CD4-positive, alpha-beta T cell (primary cell): ENCODE data around the gene BHLHE23. TPM values are rescaled to one million over a fixed set of nuclear protein-coding genes. Genes with fewer than 3 reads are reported as not detected.

ENCODE experiments used
- ATAC-seq: fragments of 200-7000 bp; cut with Tn5 transposase; one replicate; pipeline ENCODE4 v1.10.0; 2022; ENCODE audit warnings: mild to moderate bottlenecking; ENCODE audit not compliant: poor library complexity
- CTCF ChIA-PET: fragments of 350-600 bp; sonication (Branson Sonifier 250); formaldehyde crosslinking; loops from one replicate; lab custom pipeline; 2021; ENCODE audit warnings: antibody characterized with exemption, inconsistent platforms; lab: Charles Lee
- POLR2A ChIA-PET: fragments of 350-600 bp; sonication (Branson Sonifier 250); formaldehyde crosslinking; loops from one replicate; lab custom pipeline; 2021; ENCODE audit warnings: antibody characterized with exemption, inconsistent platforms; lab: Charles Lee
- DNase-seq, 14 experiments: peaks; one replicate each; pipeline ENCODE4 v3.0.0-alpha.2; 2013 to 2020; ENCODE audit warnings: mixed read lengths in 2 of 14
- H3K27ac ChIP-seq, 2 donors: one replicate each; pipeline versions ENCODE4 v1.5.1 to v1.7.0; 2013; ENCODE audit warnings: low read length in 2 of 2, low read depth in 1 of 2, mild to moderate bottlenecking in 1 of 2
- H3K27me3 ChIP-seq, 2 experiments: 1 replicate in 1 of 2; 2 replicates in 1 of 2; pipeline versions ENCODE4 v1.6.1 to v1.7.0; 2013; ENCODE audit warnings: low read length in 2 of 2, control low read depth in 1 of 2, mild to moderate bottlenecking in 1 of 2, moderate library complexity in 1 of 2; ENCODE audit not compliant: insufficient read depth in 2 of 2, control insufficient read depth in 1 of 2
- H3K36me3 ChIP-seq: one replicate; pipeline ENCODE4 v1.6.1; 2013; ENCODE audit warnings: low read length, control low read depth; ENCODE audit not compliant: insufficient read depth
- H3K4me1 ChIP-seq: one replicate; pipeline ENCODE4 v1.6.1; 2013; ENCODE audit warnings: low read length, control low read depth; ENCODE audit not compliant: insufficient read depth
- H3K4me3 ChIP-seq: one replicate; pipeline ENCODE4 v1.5.1; 2013; ENCODE audit warnings: mild to moderate bottlenecking, low read length, moderate library complexity
- H3K9me3 ChIP-seq, 2 experiments: 1 replicate in 1 of 2; 2 replicates in 1 of 2; pipeline versions ENCODE4 v1.6.1 to v1.7.0; 2013; ENCODE audit warnings: low read length in 2 of 2, mild to moderate bottlenecking in 2 of 2, control low read depth in 1 of 2, moderate library complexity in 1 of 2; ENCODE audit not compliant: control insufficient read depth in 1 of 2, insufficient read depth in 1 of 2
- H3K27ac Mint-ChIP-seq: one replicate; pipeline ENCODE4 v1.8.0; 2020; ENCODE audit warnings: mixed read lengths
- H3K27me3 Mint-ChIP-seq: one replicate; pipeline ENCODE4 v1.8.0; 2021; ENCODE audit warnings: mixed read lengths
- H3K36me3 Mint-ChIP-seq: one replicate; pipeline ENCODE4 v1.8.0; 2021; ENCODE audit warnings: low read depth, mixed read lengths
- H3K4me1 Mint-ChIP-seq: one replicate; pipeline ENCODE4 v1.8.0; 2021; ENCODE audit warnings: low read depth, mixed read lengths
- H3K4me3 Mint-ChIP-seq: one replicate; pipeline ENCODE4 v1.8.0; 2020; ENCODE audit warnings: mild to moderate bottlenecking, mixed read lengths
- H3K9me3 Mint-ChIP-seq: one replicate; pipeline ENCODE4 v1.8.0; 2020; ENCODE audit warnings: mixed read lengths
- intact Hi-C, 2 experiments: fragments of 100-400 bp; cut with DNase I in 1 of 2; cut with micrococcal nuclease in 1 of 2; formaldehyde crosslinking; loops; one replicate each; pipeline versions ENCODE4 v1.15.1 to v1.9.0; 2023 to 2025; cut with DNase I, micrococcal nuclease
- total RNA-seq, 174 experiments: library from RNA in 2 of 174; stranded (reverse) in 2 of 174; gene quantifications; one replicate each; pipeline ENCODE4 v1.2.3 and lab custom pipeline; 2021 to 2026
- TF ChIP-seq, protein P1 (sequence below): fragments of 200-600 bp; IDR thresholded peaks from one replicate; pipeline ENCODE4 v1.8.0; 2022; ENCODE audit warnings: antibody characterized with exemption, mild to moderate bottlenecking

BHLHE23 gene
- total RNA-seq, 2 experiments from 2014 or later, result not detected

- H3K4me3 ChIP-seq, result no peak overlapping the region
- H3K4me1 ChIP-seq, result peaks cover 8% of the 10 kb centered on the region
- no peak overlapping the region for H3K27ac ChIP-seq
- peaks cover 0 to 30% of the 10 kb centered on the region in 2 experiments for H3K9me3 ChIP-seq
- ChIA-PET POLR2A (no interaction called here), CTCF (no interaction called here)
- no peak overlapping the region for H3K4me3 Mint-ChIP-seq
- intact Hi-C loops, result no loop called here
- H3K36me3 Mint-ChIP-seq, result no peaks in the 10 kb centered on the region
- no peak overlapping the region for H3K27ac Mint-ChIP-seq
- no peaks in the 10 kb centered on the region for H3K9me3 Mint-ChIP-seq
- H3K27me3 ChIP-seq, result peaks cover 7 to 11% of the 10 kb centered on the region in 2 experiments
- TF ChIP-seq, protein P1, sequence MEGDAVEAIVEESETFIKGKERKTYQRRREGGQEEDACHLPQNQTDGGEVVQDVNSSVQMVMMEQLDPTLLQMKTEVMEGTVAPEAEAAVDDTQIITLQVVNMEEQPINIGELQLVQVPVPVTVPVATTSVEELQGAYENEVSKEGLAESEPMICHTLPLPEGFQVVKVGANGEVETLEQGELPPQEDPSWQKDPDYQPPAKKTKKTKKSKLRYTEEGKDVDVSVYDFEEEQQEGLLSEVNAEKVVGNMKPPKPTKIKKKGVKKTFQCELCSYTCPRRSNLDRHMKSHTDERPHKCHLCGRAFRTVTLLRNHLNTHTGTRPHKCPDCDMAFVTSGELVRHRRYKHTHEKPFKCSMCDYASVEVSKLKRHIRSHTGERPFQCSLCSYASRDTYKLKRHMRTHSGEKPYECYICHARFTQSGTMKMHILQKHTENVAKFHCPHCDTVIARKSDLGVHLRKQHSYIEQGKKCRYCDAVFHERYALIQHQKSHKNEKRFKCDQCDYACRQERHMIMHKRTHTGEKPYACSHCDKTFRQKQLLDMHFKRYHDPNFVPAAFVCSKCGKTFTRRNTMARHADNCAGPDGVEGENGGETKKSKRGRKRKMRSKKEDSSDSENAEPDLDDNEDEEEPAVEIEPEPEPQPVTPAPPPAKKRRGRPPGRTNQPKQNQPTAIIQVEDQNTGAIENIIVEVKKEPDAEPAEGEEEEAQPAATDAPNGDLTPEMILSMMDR, result no peak
- ATAC-seq (no peak), DNase-seq (no peak)
- H3K27me3 Mint-ChIP-seq, result peaks cover 31% of the 10 kb centered on the region
- no peaks in the 10 kb centered on the region for H3K36me3 ChIP-seq
- peaks cover under 1% of the 10 kb centered on the region for H3K4me1 Mint-ChIP-seq
Observed at GRCh38 chr20:63022501-63022900, 15.7 kb upstream of the BHLHE23 start.

DNA sequence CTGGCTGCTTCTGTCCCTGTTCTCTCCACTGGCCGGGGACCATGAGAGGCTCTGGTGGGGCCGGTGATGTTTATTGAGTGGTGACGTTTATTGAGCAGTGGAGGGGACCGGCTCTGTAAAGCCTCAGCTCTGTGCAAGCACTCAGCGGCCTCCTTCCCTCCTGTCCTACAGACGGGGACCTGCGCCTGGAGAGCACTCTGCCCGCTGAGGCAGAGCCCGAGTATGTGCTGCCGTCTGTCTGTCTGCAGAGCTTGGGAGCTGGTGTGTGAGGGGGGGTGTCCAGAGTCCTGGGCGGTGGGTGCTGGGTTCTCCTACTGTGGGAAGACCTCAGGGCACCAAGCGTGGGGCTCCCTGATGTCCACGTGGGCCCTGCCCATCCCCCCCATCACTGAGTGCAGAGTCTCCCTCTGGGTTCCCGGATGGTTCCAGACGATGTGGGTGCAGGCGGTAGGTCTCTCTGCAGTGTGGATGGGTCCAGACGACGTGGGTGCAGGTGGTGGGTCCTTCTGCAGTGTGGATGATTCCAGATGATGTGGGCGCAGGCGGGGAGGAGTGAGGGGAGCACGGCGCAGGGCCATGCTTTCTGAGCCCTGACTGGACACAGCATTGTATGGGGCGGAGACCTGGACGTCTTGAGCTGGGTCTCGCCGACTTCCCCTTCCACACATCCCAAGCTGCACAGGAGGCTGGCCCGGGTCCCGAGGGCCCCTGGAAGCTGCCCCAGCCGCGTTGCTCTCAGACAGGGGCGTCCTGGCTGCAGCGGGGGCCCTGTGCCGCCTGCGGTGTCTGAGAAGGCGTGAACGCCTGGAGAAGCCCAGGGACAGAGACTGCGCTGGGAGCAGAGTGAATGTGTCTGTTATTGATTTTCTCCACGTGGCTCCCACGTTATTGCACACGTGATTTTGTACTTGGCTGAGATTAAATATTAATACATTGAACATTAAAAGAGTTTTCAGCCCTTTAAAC lies 14.9 kb upstream of the BHLHE23 start:
- no peak overlapping the region for H3K4me3 ChIP-seq
- TF ChIP-seq, protein P1, result no peak
- no peak overlapping the region for H3K27ac ChIP-seq
- Mint-ChIP-seq H3K27ac (no peak overlapping the region), H3K27me3 (peaks cover 27% of the 10 kb centered on the region), H3K4me1 (no peaks in the 10 kb centered on the region), H3K36me3 (no peaks in the 10 kb centered on the region), H3K4me3 (no peak overlapping the region), H3K9me3 (no peaks in the 10 kb centered on the region)
- DNase-seq (peak in 1 of 14 experiments; percentile 14), ATAC-seq (no peak)
- ChIA-PET CTCF (no interaction called here), POLR2A (no interaction called here)
- peaks cover 0 to 36% of the 10 kb centered on the region in 2 experiments for H3K9me3 ChIP-seq
- intact Hi-C loops, result no loop called here
- no peaks in the 10 kb centered on the region for H3K36me3 ChIP-seq
- peaks cover 14% of the 10 kb centered on the region in 2 experiments for H3K27me3 ChIP-seq
- H3K4me1 ChIP-seq, result peaks cover 8% of the 10 kb centered on the region

DNA sequence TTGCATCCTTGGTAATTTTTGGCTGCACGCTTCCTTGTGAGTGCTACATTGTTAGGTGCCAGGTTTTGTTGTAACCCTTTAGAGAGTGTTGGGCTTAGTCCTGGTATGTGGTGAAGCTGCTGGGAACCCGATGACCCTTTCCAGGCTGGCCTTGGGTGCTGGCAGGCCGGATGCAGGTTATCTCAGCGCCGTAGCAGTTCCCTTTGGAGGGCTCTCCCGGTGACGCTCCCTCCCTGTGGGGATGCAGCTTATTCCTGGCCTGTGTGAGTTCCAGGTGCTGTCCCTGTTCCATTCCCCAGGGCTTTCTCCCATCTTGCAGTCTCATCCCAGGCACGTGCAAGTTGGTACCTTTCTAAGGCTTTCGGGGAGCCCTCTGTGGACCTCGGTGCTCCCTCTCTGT lies 13.9 kb upstream of the BHLHE23 start:
- TF ChIP-seq, protein P1, result no peak
- Histone ChIP-seq H3K9me3 (peaks cover 0 to 36% of the 10 kb centered on the region in 2 experiments), H3K27ac (no peak overlapping the region), H3K4me1 (peaks cover 4% of the 10 kb centered on the region), H3K27me3 (peaks cover 12 to 23% of the 10 kb centered on the region in 2 experiments), H3K4me3 (no peak overlapping the region), H3K36me3 (no peaks in the 10 kb centered on the region)
- no peak overlapping the region for H3K27ac Mint-ChIP-seq
- peaks cover 28% of the 10 kb centered on the region for H3K27me3 Mint-ChIP-seq
- H3K9me3 Mint-ChIP-seq, result no peaks in the 10 kb centered on the region
- DNase-seq (no peak), ATAC-seq (no peak)
- H3K36me3 Mint-ChIP-seq, result no peaks in the 10 kb centered on the region
- ChIA-PET CTCF (no interaction called here), POLR2A (no interaction called here)
- no peak overlapping the region for H3K4me3 Mint-ChIP-seq
- no peaks in the 10 kb centered on the region for H3K4me1 Mint-ChIP-seq
- intact Hi-C loops, result no loop called here
